Midbrain (tissue), 1 donor: Measurements from ENCODE around the gene PIAS3.

Experiments used
- DNase-seq: peaks from one replicate; lab custom pipeline; 2025; lab: John Stamatoyannopoulos, UW

PIAS3 gene

GRCh38 chr1:145858901-145859490, at the start of gene PIAS3:
Gene PIAS3, minus strand, starts transcription at chr1:145859081. Its CDS starts 91 bp downstream, at chr1:145858990.
- peak; percentile 93 for DNase-seq

GRCh38 chr1:145908653-145909052, 49.8 kb upstream of the PIAS3 start:
- no peak for DNase-seq

GRCh38 chr1:145906954-145907753, 48.3 kb upstream of the PIAS3 start:
- no peak for DNase-seq

GRCh38 chr1:145901312-145902021, 42.6 kb upstream of the PIAS3 start:
- no peak for DNase-seq

GRCh38 chr1:145898756-145899155, 39.9 kb upstream of the PIAS3 start:
- no peak for DNase-seq

GRCh38 chr1:145897969-145898368, 39.1 kb upstream of the PIAS3 start:
- DNase-seq: no peak

GRCh38 chr1:145895471-145895870, 36.6 kb upstream of the PIAS3 start:
- DNase-seq: no peak

- DNase-seq: no peak
These were observed 34.6 kb upstream of the PIAS3 start for GRCh38 chr1:145893306-145894055.

- DNase-seq: no peak
These were observed 33.7 kb upstream of the PIAS3 start for GRCh38 chr1:145892486-145893087.

- DNase-seq: peak; percentile 93
These were observed 33.0 kb upstream of the PIAS3 start for GRCh38 chr1:145891587-145892485.

GRCh38 chr1:145891143-145891542, 32.3 kb upstream of the PIAS3 start:
- DNase-seq: no peak

GRCh38 chr1:145889722-145890121, 30.8 kb upstream of the PIAS3 start:
- no peak for DNase-seq

GRCh38 chr1:145887631-145888030, 28.8 kb upstream of the PIAS3 start:
- DNase-seq: no peak

GRCh38 chr1:145886816-145887215, 27.9 kb upstream of the PIAS3 start:
- no peak for DNase-seq

- no peak for DNase-seq
These were observed 27.5 kb upstream of the PIAS3 start for GRCh38 chr1:145886390-145886789.

- DNase-seq: peak; percentile 78
These were observed 26.9 kb upstream of the PIAS3 start, which contains the start of gene ANKRD35 for GRCh38 chr1:145885738-145886287. Gene ANKRD35, minus strand, starts transcription at chr1:145885866. Its CDS starts 108 bp downstream, at chr1:145885758.

- no peak for DNase-seq
These were observed 25.8 kb upstream of the PIAS3 start for GRCh38 chr1:145884675-145885074.

- DNase-seq: no peak
These were observed 20.9 kb upstream of the PIAS3 start for GRCh38 chr1:145879775-145880174.

GRCh38 chr1:145878724-145879123, 19.8 kb upstream of the PIAS3 start:
- DNase-seq: no peak

GRCh38 chr1:145877923-145878486, 19.1 kb upstream of the PIAS3 start:
- DNase-seq: no peak
